Tibial artery (tissue), 4 donors: ENCODE data around the gene GSDMA.

Source experiments
- DNase-seq, 2 donors: peaks; one replicate each; pipeline ENCODE4 v3.0.0-alpha.2; 2019
- H3K27ac ChIP-seq, 2 donors: fragments of 200-600 bp; sonication (generic) in 1 of 2; 1 replicate in 1 of 2; 2 replicates in 1 of 2; pipeline ENCODE4 v1.5.1; 2018 to 2019; ENCODE audit warnings: mild to moderate bottlenecking in 1 of 2
- H3K27me3 ChIP-seq, 2 donors: fragments of 200-600 bp; sonication (generic) in 1 of 2; one replicate each; pipeline versions ENCODE4 v1.5.1 to v1.6.0; 2016 to 2019
- H3K36me3 ChIP-seq, 3 donors: fragments of 200-600 bp; sonication (generic) in 2 of 3; one replicate each; pipeline ENCODE4 v1.5.1; 2016 to 2019; ENCODE audit warnings: mild to moderate bottlenecking in 2 of 3
- H3K4me1 ChIP-seq, 4 donors: fragments of 200-600 bp; sonication (generic) in 2 of 4; 1 replicate in 3 of 4; 2 replicates in 1 of 4; pipeline ENCODE4 v1.5.1; 2016 to 2019
- H3K4me3 ChIP-seq, 2 donors: fragments of 200-600 bp; sonication (generic) in 1 of 2; 1 replicate in 1 of 2; 2 replicates in 1 of 2; pipeline ENCODE4 v1.5.1; 2018 to 2019; ENCODE audit warnings: mild to moderate bottlenecking in 2 of 2
- H3K9me3 ChIP-seq, 3 donors: fragments of 200-600 bp; sonication (generic) in 1 of 3; one replicate each; pipeline ENCODE4 v1.5.1; 2016 to 2019
- CTCF ChIP-seq, 2 experiments: fragments of 200-600 bp in 1 of 2; fragments of 450-650 bp in 1 of 2; IDR thresholded peaks; one replicate each; pipeline ENCODE4 v1.5.1; 2017 to 2019; ENCODE audit warnings: antibody characterized with exemption in 2 of 2, mild to moderate bottlenecking in 1 of 2, moderate library complexity in 1 of 2
- intact Hi-C: fragments of 100-400 bp; cut with DNase I; formaldehyde crosslinking; loops from one replicate; pipeline ENCODE4 v1.15.0; 2023; ENCODE audit warnings: low total_unique reads

Gene GSDMA

GRCh38 chr17:39981207-39981741 is 18.5 kb downstream of the GSDMA start:
- no peak for DNase-seq

DNA sequence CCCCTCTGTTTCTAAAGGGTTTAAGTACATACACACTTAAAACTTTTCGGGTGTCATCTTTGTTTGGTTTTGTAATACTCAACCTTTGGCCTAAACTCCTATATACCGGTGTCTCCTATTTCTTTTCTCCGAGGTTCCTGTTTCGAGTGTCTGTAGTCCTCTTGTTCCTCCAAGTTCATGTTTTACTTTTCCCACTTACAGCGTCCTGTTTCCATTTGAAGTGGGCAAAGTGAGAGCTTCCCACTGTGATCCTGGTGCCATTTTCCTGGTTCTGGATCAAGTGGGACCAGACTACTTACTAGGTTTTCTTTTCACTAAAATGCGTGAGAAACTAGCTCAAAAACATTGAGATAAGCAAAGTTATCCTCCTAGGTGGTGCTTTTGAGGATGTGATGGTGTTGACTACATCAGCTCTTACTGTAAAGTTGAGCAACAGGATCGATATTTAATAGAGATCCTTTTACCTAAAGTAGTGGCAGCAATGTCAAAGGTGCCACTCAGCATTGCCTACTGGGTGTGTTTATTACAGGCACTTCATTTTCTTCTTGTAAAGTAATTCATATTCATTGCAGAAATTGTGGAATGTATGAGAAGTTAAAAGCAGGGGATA is 19.1 kb downstream of the GSDMA start:
- peak overlapping the region; percentile 82 to 97 for H3K4me3 ChIP-seq
- peak overlapping the region in 1 of 2 donors; percentile 89 for H3K27ac ChIP-seq
- peaks cover 0 to 18% of the 10 kb centered on the region in 2 donors for H3K27me3 ChIP-seq
- H3K9me3 ChIP-seq, result no peaks in the 10 kb centered on the region
- peaks cover 0 to 30% (median 25%) of the 10 kb centered on the region in 4 donors for H3K4me1 ChIP-seq
- TF ChIP-seq CTCF (IDR thresholded peaks at IDR 0.05), result no peak
- H3K36me3 ChIP-seq, result peaks cover 28 to 29% (median 28%) of the 10 kb centered on the region in 3 donors
- intact Hi-C loops, result no loop called here
- DNase-seq, result no peak

More at GRCh38 chr17:39981207-39981741, 18.5 kb downstream of the GSDMA start:
- H3K27me3 ChIP-seq, result peaks cover 0 to 23% of the 10 kb centered on the region in 2 donors
- intact Hi-C loops, result no loop called here
- no peak for TF ChIP-seq CTCF (IDR thresholded peaks at IDR 0.05)
- H3K27ac ChIP-seq, result peak overlapping the region; percentile 89 to 90
- H3K9me3 ChIP-seq, result no peaks in the 10 kb centered on the region
- peak overlapping the region; percentile 82 to 97 for H3K4me3 ChIP-seq
- peaks cover 0 to 30% (median 25%) of the 10 kb centered on the region in 4 donors for H3K4me1 ChIP-seq
- H3K36me3 ChIP-seq, result peaks cover 22 to 23% (median 22%) of the 10 kb centered on the region in 3 donors

GRCh38 chr17:39988206-39988810 is 25.5 kb downstream of the GSDMA start:
- H3K27me3 ChIP-seq, result no peaks in the 10 kb centered on the region
- no peak for TF ChIP-seq CTCF (IDR thresholded peaks at IDR 0.05)

GRCh38 chr17:39994448-39994847 is 31.6 kb downstream of the GSDMA start:
- H3K36me3 ChIP-seq, result peaks cover 84 to 96% (median 85%) of the 10 kb centered on the region in 3 donors
- H3K27ac ChIP-seq, result no peak overlapping the region

More at GRCh38 chr17:39988206-39988810, 25.5 kb downstream of the GSDMA start:
- DNase-seq, result no peak
- no peak overlapping the region for H3K27ac ChIP-seq
- no peaks in the 10 kb centered on the region for H3K4me1 ChIP-seq
- no peaks in the 10 kb centered on the region for H3K9me3 ChIP-seq
- intact Hi-C loops, result no loop called here
- H3K36me3 ChIP-seq, result peaks cover 92 to 93% (median 92%) of the 10 kb centered on the region in 3 donors
- no peak overlapping the region for H3K4me3 ChIP-seq

GRCh38 chr17:39995438-39995837 is 32.6 kb downstream of the GSDMA start:
- intact Hi-C loops, result no loop called here
- Histone ChIP-seq H3K36me3 (peaks cover 74 to 86% (median 75%) of the 10 kb centered on the region in 3 donors), H3K4me1 (no peaks in the 10 kb centered on the region), H3K4me3 (no peak overlapping the region), H3K27ac (no peak overlapping the region), H3K27me3 (no peaks in the 10 kb centered on the region), H3K9me3 (no peaks in the 10 kb centered on the region)
- no peak for TF ChIP-seq CTCF (IDR thresholded peaks at IDR 0.05)
- DNase-seq, result no peak

More at GRCh38 chr17:39994448-39994847, 31.6 kb downstream of the GSDMA start:
- H3K4me1 ChIP-seq, result no peaks in the 10 kb centered on the region
- no peak for TF ChIP-seq CTCF (IDR thresholded peaks at IDR 0.05)
- intact Hi-C loops, result no loop called here
- no peak overlapping the region for H3K4me3 ChIP-seq
- H3K9me3 ChIP-seq, result no peaks in the 10 kb centered on the region
- H3K27me3 ChIP-seq, result no peaks in the 10 kb centered on the region
- DNase-seq, result no peak
